Measurements from ENCODE around the gene KCNC1. TPM values are rescaled to one million over a fixed set of nuclear protein-coding genes. Genes with fewer than 3 reads are reported as not detected.

KCNC1 gene
- polyA plus RNA-seq, 2 of the 4 experiments (the other 2 are of a cell fraction) = 0.08 TPM; not detected in 1

DNA sequence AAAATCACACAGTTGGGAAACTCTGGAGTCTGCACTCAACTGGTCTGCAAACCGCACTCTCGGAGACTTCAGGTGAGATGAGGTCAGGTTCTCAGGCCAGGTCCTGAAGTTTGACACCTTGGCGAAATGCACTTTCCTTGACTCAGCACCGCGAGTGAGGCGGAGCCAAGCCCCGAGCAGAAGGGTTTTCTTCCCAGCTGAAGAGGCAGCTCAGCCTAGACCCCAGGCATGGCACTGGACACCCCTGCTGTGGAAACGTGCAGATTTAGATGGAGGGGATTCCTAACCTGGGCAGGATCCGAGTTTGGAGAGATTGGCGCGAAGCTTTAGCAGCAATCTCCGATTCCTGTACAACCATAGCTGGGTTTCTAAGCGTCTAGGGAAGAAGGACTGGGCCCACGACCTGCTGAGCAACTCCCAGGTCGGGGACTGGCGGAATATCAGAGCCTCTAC lies 16.0 kb upstream of the KCNC1 start:
- H3K27ac ChIP-seq = no peak overlapping the region
- no peak for DNase-seq (ENCODE audit: low read depth in 1 of 2, low spot score in 1 of 2)
- TF ChIP-seq HOXA7 (CRISPR knock-in tag; IDR thresholded peaks at IDR 0.05) (no peak), CBX2 (IDR thresholded peaks at IDR 0.05; ENCODE audit: borderline replicate concordance, low read depth) (no peak), FOSB (CRISPR knock-in tag; IDR thresholded peaks at IDR 0.05) (no peak), ZSCAN20 (CRISPR knock-in tag; IDR thresholded peaks at IDR 0.05) (no peak), ZFP36 (IDR thresholded peaks at IDR 0.05; ENCODE audit: borderline replicate concordance, partially characterized antibody) (no peak), RFX5 (IDR thresholded peaks at IDR 0.05) (no peak), CHD2 (IDR thresholded peaks at IDR 0.05; ENCODE audit: low read length, partially characterized antibody) (no peak), CHD4 (IDR thresholded peaks at IDR 0.05; ENCODE audit: borderline replicate concordance) (no peak)
- TF ChIP-seq, protein P1, sequence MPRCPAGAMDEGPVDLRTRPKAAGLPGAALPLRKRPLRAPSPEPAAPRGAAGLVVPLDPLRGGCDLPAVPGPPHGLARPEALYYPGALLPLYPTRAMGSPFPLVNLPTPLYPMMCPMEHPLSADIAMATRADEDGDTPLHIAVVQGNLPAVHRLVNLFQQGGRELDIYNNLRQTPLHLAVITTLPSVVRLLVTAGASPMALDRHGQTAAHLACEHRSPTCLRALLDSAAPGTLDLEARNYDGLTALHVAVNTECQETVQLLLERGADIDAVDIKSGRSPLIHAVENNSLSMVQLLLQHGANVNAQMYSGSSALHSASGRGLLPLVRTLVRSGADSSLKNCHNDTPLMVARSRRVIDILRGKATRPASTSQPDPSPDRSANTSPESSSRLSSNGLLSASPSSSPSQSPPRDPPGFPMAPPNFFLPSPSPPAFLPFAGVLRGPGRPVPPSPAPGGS (IDR thresholded peaks at IDR 0.05) = no peak
- TF ChIP-seq, protein P2, sequence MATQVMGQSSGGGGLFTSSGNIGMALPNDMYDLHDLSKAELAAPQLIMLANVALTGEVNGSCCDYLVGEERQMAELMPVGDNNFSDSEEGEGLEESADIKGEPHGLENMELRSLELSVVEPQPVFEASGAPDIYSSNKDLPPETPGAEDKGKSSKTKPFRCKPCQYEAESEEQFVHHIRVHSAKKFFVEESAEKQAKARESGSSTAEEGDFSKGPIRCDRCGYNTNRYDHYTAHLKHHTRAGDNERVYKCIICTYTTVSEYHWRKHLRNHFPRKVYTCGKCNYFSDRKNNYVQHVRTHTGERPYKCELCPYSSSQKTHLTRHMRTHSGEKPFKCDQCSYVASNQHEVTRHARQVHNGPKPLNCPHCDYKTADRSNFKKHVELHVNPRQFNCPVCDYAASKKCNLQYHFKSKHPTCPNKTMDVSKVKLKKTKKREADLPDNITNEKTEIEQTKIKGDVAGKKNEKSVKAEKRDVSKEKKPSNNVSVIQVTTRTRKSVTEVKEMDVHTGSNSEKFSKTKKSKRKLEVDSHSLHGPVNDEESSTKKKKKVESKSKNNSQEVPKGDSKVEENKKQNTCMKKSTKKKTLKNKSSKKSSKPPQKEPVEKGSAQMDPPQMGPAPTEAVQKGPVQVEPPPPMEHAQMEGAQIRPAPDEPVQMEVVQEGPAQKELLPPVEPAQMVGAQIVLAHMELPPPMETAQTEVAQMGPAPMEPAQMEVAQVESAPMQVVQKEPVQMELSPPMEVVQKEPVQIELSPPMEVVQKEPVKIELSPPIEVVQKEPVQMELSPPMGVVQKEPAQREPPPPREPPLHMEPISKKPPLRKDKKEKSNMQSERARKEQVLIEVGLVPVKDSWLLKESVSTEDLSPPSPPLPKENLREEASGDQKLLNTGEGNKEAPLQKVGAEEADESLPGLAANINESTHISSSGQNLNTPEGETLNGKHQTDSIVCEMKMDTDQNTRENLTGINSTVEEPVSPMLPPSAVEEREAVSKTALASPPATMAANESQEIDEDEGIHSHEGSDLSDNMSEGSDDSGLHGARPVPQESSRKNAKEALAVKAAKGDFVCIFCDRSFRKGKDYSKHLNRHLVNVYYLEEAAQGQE (IDR thresholded peaks at IDR 0.05) = no peak
- no peak overlapping the region; the same call in 2 of the 3 replicates for H3K4me2 ChIP-seq
- no peak for ATAC-seq
- WGBS (ENCODE audit: missing lambda C conversion rate) = 40% methylated on average over 14 of the region's 16 CpGs
- H3K4me1 ChIP-seq = peaks cover 15% of the 10 kb centered on the region; the same call in 2 of the 3 replicates
- ChIA-PET POLR2A (no interaction called here), CTCF (interaction anchor here (1.7 to 10.4 kb wide), 3 partner anchors 14 to 260 kb away, joined by 5 to 85 read pairs (median 5); partner anchors contain the start of gene KCNC1)
- H3K9me3 ChIP-seq = no peaks in the 10 kb centered on the region
- no peak overlapping the region for H3K4me3 ChIP-seq
- FAIRE-seq = no peak

DNA sequence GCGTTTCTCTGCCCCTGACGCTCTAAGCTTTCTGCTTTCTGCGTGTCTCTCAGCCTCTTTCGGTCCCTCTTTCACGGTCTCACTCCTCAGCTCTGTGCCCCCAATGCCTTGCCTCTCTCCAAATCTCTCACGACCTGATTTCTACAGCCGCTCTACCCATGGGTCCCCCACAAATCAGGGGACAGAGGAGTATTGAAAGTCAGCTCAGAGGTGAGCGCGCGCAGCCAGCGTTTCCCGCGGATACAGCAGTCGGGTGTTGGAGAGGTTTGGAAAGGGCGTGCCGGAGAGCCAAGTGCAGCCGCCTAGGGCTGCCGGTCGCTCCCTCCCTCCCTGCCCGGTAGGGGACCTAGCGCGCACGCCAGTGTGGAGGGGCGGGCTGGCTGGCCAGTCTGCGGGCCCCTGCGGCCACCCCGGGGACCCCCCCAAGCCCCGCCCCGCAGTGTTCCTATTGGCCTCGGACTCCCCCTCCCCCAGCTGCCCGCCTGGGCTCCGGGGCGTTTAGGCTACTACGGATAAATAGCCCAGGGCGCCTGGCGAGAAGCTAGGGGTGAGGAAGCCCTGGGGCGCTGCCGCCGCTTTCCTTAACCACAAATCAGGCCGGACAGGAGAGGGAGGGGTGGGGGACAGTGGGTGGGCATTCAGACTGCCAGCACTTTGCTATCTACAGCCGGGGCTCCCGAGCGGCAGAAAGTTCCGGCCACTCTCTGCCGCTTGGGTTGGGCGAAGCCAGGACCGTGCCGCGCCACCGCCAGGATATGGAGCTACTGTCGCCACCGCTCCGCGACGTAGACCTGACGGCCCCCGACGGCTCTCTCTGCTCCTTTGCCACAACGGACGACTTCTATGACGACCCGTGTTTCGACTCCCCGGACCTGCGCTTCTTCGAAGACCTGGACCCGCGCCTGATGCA lies 15.3 kb upstream of the KCNC1 start, which contains the start of gene MYOD1:
Gene MYOD1, plus strand, starts transcription at position 544 of the 910 bp plus-strand sequence. Its CDS starts 212 bp downstream, at position 756.
- Histone ChIP-seq H3K4me2 (peak within 1 kb of the TSS; percentile 69), H3K4me3 (peak within 1 kb of the TSS; percentile 23; the same call in 1 of the 3 replicates), H3K27ac (no peak within 1 kb of the TSS), H3K4me1 (peaks cover 15% of the 10 kb centered on the region; the same call in 2 of the 3 replicates), H3K9me3 (no peaks in the 10 kb centered on the region)
- FAIRE-seq = no peak
- 22% methylated on average over 45 of the region's 68 CpGs for WGBS (ENCODE audit: missing lambda C conversion rate)
- peak; percentile 43 to 69; a peak in 4 of 6 replicates for ATAC-seq
- peak in 1 of 2 experiments; percentile 43 for DNase-seq (ENCODE audit: low read depth in 1 of 2, low spot score in 1 of 2)
- CTCF ChIA-PET = interaction anchor here (1.7 to 10.4 kb wide), 3 partner anchors 13 to 259 kb away, joined by 5 to 85 read pairs (median 5); partner anchors contain the start of gene KCNC1
- POLR2A ChIA-PET = no interaction called here
- TF ChIP-seq FOXS1 (CRISPR knock-in tag; IDR thresholded peaks at IDR 0.05) (no peak), HOXB13 (CRISPR knock-in tag; IDR thresholded peaks at IDR 0.05; ENCODE audit: low read depth) (no peak), FOSB (CRISPR knock-in tag; IDR thresholded peaks at IDR 0.05) (no peak), HDAC2 (IDR thresholded peaks at IDR 0.05) (no peak), TP53 (CRISPR knock-in tag; IDR thresholded peaks at IDR 0.05) (no peak), RARB (CRISPR knock-in tag; IDR thresholded peaks at IDR 0.05) (no peak), MAZ (IDR thresholded peaks at IDR 0.05; ENCODE audit: borderline replicate concordance, low read depth, low read length) (no peak), HOXA7 (CRISPR knock-in tag; IDR thresholded peaks at IDR 0.05) (no peak), HOXB5 (CRISPR knock-in tag; IDR thresholded peaks at IDR 0.05) (no peak), HEYL (CRISPR knock-in tag; IDR thresholded peaks at IDR 0.05) (no peak), ZSCAN20 (CRISPR knock-in tag; IDR thresholded peaks at IDR 0.05) (no peak), JUNB (IDR thresholded peaks at IDR 0.05) (no peak), JUN (IDR thresholded peaks at IDR 0.05) (no peak), CBX2 (IDR thresholded peaks at IDR 0.05; ENCODE audit: borderline replicate concordance, low read depth) (no peak)
- TF ChIP-seq, protein P3, sequence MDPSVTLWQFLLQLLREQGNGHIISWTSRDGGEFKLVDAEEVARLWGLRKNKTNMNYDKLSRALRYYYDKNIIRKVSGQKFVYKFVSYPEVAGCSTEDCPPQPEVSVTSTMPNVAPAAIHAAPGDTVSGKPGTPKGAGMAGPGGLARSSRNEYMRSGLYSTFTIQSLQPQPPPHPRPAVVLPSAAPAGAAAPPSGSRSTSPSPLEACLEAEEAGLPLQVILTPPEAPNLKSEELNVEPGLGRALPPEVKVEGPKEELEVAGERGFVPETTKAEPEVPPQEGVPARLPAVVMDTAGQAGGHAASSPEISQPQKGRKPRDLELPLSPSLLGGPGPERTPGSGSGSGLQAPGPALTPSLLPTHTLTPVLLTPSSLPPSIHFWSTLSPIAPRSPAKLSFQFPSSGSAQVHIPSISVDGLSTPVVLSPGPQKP (IDR thresholded peaks at IDR 0.05; ENCODE audit: low read depth, low read length) = no peak
- TF ChIP-seq, protein P4, sequence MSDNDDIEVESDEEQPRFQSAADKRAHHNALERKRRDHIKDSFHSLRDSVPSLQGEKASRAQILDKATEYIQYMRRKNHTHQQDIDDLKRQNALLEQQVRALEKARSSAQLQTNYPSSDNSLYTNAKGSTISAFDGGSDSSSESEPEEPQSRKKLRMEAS (IDR thresholded peaks at IDR 0.05) = no peak
- TF ChIP-seq, protein P5, sequence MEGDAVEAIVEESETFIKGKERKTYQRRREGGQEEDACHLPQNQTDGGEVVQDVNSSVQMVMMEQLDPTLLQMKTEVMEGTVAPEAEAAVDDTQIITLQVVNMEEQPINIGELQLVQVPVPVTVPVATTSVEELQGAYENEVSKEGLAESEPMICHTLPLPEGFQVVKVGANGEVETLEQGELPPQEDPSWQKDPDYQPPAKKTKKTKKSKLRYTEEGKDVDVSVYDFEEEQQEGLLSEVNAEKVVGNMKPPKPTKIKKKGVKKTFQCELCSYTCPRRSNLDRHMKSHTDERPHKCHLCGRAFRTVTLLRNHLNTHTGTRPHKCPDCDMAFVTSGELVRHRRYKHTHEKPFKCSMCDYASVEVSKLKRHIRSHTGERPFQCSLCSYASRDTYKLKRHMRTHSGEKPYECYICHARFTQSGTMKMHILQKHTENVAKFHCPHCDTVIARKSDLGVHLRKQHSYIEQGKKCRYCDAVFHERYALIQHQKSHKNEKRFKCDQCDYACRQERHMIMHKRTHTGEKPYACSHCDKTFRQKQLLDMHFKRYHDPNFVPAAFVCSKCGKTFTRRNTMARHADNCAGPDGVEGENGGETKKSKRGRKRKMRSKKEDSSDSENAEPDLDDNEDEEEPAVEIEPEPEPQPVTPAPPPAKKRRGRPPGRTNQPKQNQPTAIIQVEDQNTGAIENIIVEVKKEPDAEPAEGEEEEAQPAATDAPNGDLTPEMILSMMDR (IDR thresholded peaks at IDR 0.05) = no peak

All from A549 (cell line).